HCT116 (cell line): ENCODE data around the gene ITGA1. TPM values are rescaled to one million over a fixed set of nuclear protein-coding genes. Genes with fewer than 3 reads are reported as not detected.

Experiments used
- ATAC-seq: fragments of 200-7000 bp; cut with Tn5 transposase; 2 replicates; pipeline ENCODE4 v1.9.1; 2020; ENCODE audit warnings: mild to moderate bottlenecking, moderate library complexity
- BruUV-seq: library from RNA; stranded (reverse); fragments of 400-500 nt; replicated peaks from 2 replicates; lab custom pipeline; 2021; lab: Mats Ljungman, UMichigan
- CTCF ChIA-PET: fragments of 300-600 bp; sonication (Branson Sonifier 250); formaldehyde crosslinking; loops from one replicate; lab custom pipeline; 2021; ENCODE audit warnings: antibody characterized with exemption; lab: Charles Lee
- POLR2A ChIA-PET: fragments of 300-600, 350-600 bp; sonication (Branson Sonifier 250); formaldehyde crosslinking; loops from one replicate; lab custom pipeline; 2021; ENCODE audit warnings: antibody characterized with exemption; lab: Charles Lee
- RAD21 ChIA-PET, 2 experiments: fragments of 300-600 bp; sonication (Branson Sonifier 250); formaldehyde crosslinking; loops; one replicate each; lab custom pipeline; 2023; ENCODE audit warnings: low total read pairs in 2 of 2; ENCODE audit not compliant: uncharacterized antibody in 2 of 2, unreplicated experiment in 2 of 2, low non-redundant PET in 1 of 2; lab: Charles Lee
- DNase-seq: peaks from one replicate; pipeline ENCODE4 v3.0.0-alpha.2; 2010; ENCODE audit warnings: low read depth, low spot score
- H2AFZ ChIP-seq: fragments of 200-600 bp; shearing (Covaris generic), sonication (generic); 2 replicates; pipeline ENCODE4 v1.6.1; 2017; ENCODE audit warnings: low read depth, mixed run types, mixed read lengths, antibody characterized with exemption, low read length; ENCODE audit not compliant: poor library complexity, severe bottlenecking
- H3K27ac ChIP-seq: 2 replicates; pipeline ENCODE4 v1.5.1; 2012; ENCODE audit warnings: low read depth, low read length
- H3K27me3 ChIP-seq: fragments of 200-600 bp; sonication (generic); 2 replicates; pipeline ENCODE4 v1.6.1; 2016; ENCODE audit warnings: mixed run types, low read length, mixed read lengths; ENCODE audit not compliant: insufficient read depth
- H3K36me3 ChIP-seq, 2 experiments: fragments of 200-500 bp in 1 of 2; fragments of 200-600 bp in 1 of 2; sonication (Bioruptor generic) in 1 of 2; sonication (generic) in 1 of 2; 2 replicates each; pipeline versions ENCODE4 v1.5.1 to v1.6.1; 2014 to 2016; ENCODE audit warnings: low read length in 2 of 2, inconsistent platforms in 1 of 2, mixed read lengths in 1 of 2, mixed run types in 1 of 2; ENCODE audit not compliant: insufficient read depth in 2 of 2, control insufficient read depth in 1 of 2
- H3K4me1 ChIP-seq, 2 experiments: fragments of 200-600 bp in 1 of 2; sonication (generic) in 1 of 2; 2 replicates each; pipeline versions ENCODE4 v1.5.1 to v1.6.1; 2012 to 2017; ENCODE audit warnings: low read length in 2 of 2, inconsistent platforms in 1 of 2, mild to moderate bottlenecking in 1 of 2, mixed read lengths in 1 of 2, mixed run types in 1 of 2, moderate library complexity in 1 of 2; ENCODE audit not compliant: insufficient read depth in 2 of 2, control insufficient read depth in 1 of 2
- H3K4me2 ChIP-seq: fragments of 200-600 bp; sonication (generic); 2 replicates; pipeline ENCODE4 v1.6.1; 2017; ENCODE audit warnings: mixed run types, low read length, mixed read lengths
- H3K4me3 ChIP-seq, 2 experiments: fragments of 200-600 bp in 1 of 2; sonication (generic) in 1 of 2; replicated peaks in 1 of 2; 2 replicates each; pipeline ENCODE4 v1.5.1; 2011 to 2016; ENCODE audit warnings: low read length in 2 of 2, control low read depth in 1 of 2, low read depth in 1 of 2, mild to moderate bottlenecking in 1 of 2, mixed read lengths in 1 of 2, mixed run types in 1 of 2
- H3K79me2 ChIP-seq: fragments of 200-600 bp; sonication (generic); 2 replicates; pipeline ENCODE4 v1.6.1; 2017; ENCODE audit warnings: mild to moderate bottlenecking, mixed run types, low read length, moderate library complexity, mixed read lengths; ENCODE audit not compliant: insufficient read depth
- H3K9ac ChIP-seq: fragments of 200-600 bp; sonication (generic); 2 replicates; pipeline ENCODE4 v1.6.1; 2016; ENCODE audit warnings: low read length, mixed read lengths
- H3K9me2 ChIP-seq: fragments of 200-600 bp; sonication (generic), shearing (Covaris generic); 2 replicates; pipeline ENCODE4 v1.6.1; 2017; ENCODE audit warnings: mixed run types, mild to moderate bottlenecking, moderate library complexity; ENCODE audit not compliant: insufficient read depth
- H3K9me3 ChIP-seq, 2 experiments: fragments of 200-500 bp in 1 of 2; fragments of 200-600 bp in 1 of 2; sonication (Bioruptor generic) in 1 of 2; sonication (generic) in 1 of 2; 2 replicates each; pipeline ENCODE4 v1.6.1; 2014 to 2017; ENCODE audit warnings: low read length in 2 of 2, mixed read lengths in 2 of 2, inconsistent platforms in 1 of 2, low read depth in 1 of 2, mild to moderate bottlenecking in 1 of 2, mixed run types in 1 of 2, moderate library complexity in 1 of 2; ENCODE audit not compliant: control insufficient read depth in 1 of 2, insufficient read depth in 1 of 2
- H4K20me1 ChIP-seq: fragments of 200-600 bp; sonication (generic), shearing (Covaris generic); 2 replicates; pipeline ENCODE4 v1.6.1; 2017; ENCODE audit warnings: mixed run types, mild to moderate bottlenecking, moderate library complexity; ENCODE audit not compliant: insufficient read depth
- CBX3 ChIP-seq: IDR thresholded peaks from 2 replicates; pipeline ENCODE4 v1.6.1; 2012; ENCODE audit warnings: low read depth
- EGR1 ChIP-seq: IDR thresholded peaks from 2 replicates; pipeline ENCODE4 v1.6.1; 2012; ENCODE audit warnings: low read depth
- EZH2 ChIP-seq: fragments of 200-600 bp; sonication (generic); IDR thresholded peaks from 2 replicates; pipeline ENCODE4 v1.6.1; 2017; ENCODE audit warnings: antibody characterized with exemption, mixed run types
- EZH2phosphoT487 ChIP-seq: fragments of 200-600 bp; IDR thresholded peaks from 2 replicates; pipeline ENCODE4 v1.6.1; 2018; ENCODE audit warnings: antibody characterized with exemption, borderline replicate concordance
- JUND ChIP-seq: IDR thresholded peaks from 2 replicates; pipeline ENCODE4 v1.6.1; 2012
- MAX ChIP-seq: IDR thresholded peaks from 2 replicates; pipeline ENCODE4 v1.6.1; 2012
- POLR2AphosphoS5 ChIP-seq: IDR thresholded peaks from 2 replicates; pipeline ENCODE4 v1.6.1; 2011; ENCODE audit warnings: mild to moderate bottlenecking, low read depth, low read length, moderate library complexity
- RAD21 ChIP-seq: IDR thresholded peaks from 2 replicates; pipeline ENCODE4 v1.6.1; 2012; ENCODE audit warnings: low read depth, mild to moderate bottlenecking
- SP1 ChIP-seq: IDR thresholded peaks from 2 replicates; pipeline ENCODE4 v1.6.1; 2012; ENCODE audit warnings: low read depth
- TCF7L2 ChIP-seq: IDR thresholded peaks from 2 replicates; pipeline ENCODE4 v1.7.0; 2011; ENCODE audit warnings: borderline replicate concordance, inconsistent platforms; ENCODE audit not compliant: insufficient read depth, insufficient read length; ENCODE audit errors: extremely low read depth
- ZBTB33 ChIP-seq: IDR thresholded peaks from 2 replicates; pipeline ENCODE4 v1.6.1; 2011; ENCODE audit warnings: mild to moderate bottlenecking, low read length, moderate library complexity; ENCODE audit not compliant: insufficient replicate concordance; ENCODE audit errors: extremely low read depth
- ZNF274 ChIP-seq: fragments of 200-500 bp; sonication (Bioruptor generic); IDR thresholded peaks from 2 replicates; pipeline ENCODE4 v1.6.1; 2014; ENCODE audit warnings: mild to moderate bottlenecking, low read depth, low read length, inconsistent platforms
- intact Hi-C: fragments of 100-400 bp; cut with micrococcal nuclease; formaldehyde crosslinking; loops from 2 replicates; pipeline ENCODE4 v1.10.0; 2022
- total RNA-seq: library from RNA; stranded (reverse); gene quantifications from one replicate; pipeline ENCODE4 v1.2.1, GENCODE V29; 2021; ENCODE audit not compliant: unreplicated experiment

The ITGA1 gene
- total RNA-seq, 1 experiment from 2014 or later: 1.8 TPM

GRCh38 chr5:52788505-52788821, 747 bp downstream of the ITGA1 start:
- H3K9me3 ChIP-seq: no peaks in the 10 kb centered on the region
- DNase-seq (no peak), ATAC-seq (no peak)
- H3K27ac ChIP-seq: peak overlapping the region; percentile 54
- TF ChIP-seq EZH2phosphoT487: no peak
- TF ChIP-seq SP1: no peak
- no peak for TF ChIP-seq EZH2
- TF ChIP-seq TCF7L2: no peak
- TF ChIP-seq ZNF274: no peak
- TF ChIP-seq POLR2AphosphoS5: no peak
- TF ChIP-seq EGR1: no peak
- TF ChIP-seq RAD21: no peak
- TF ChIP-seq JUND: no peak
- TF ChIP-seq CBX3: no peak
- TF ChIP-seq MAX: no peak
- no peak for TF ChIP-seq ZBTB33
- H3K9me2 ChIP-seq: no peaks in the 10 kb centered on the region
- no peaks in the 10 kb centered on the region for H3K36me3 ChIP-seq
- peak overlapping the region; percentile 46 for H3K9ac ChIP-seq
- BruUV-seq: no TSS peak
- peaks cover 15 to 25% of the 10 kb centered on the region in 2 experiments; a peak in 3 of 4 replicates for H3K4me1 ChIP-seq
- H3K79me2 ChIP-seq: no peaks in the 10 kb centered on the region
- peak overlapping the region; percentile 50 to 72 for H3K4me3 ChIP-seq
- POLR2A ChIA-PET: interaction anchor here (1.4 to 1.7 kb wide), 2 partner anchors 11 kb away, joined by 3 to 7 read pairs; no protein-coding TSS in a partner anchor
- intact Hi-C loops: no loop called here
- H2AFZ ChIP-seq: peak overlapping the region; percentile 87
- no peaks in the 10 kb centered on the region for H4K20me1 ChIP-seq
- RAD21 ChIA-PET: no interaction called here
- CTCF ChIA-PET: interaction anchor here (1.0 to 1.5 kb wide), 3 partner anchors 127 to 327 kb away, joined by 3 to 5 read pairs (median 4); no protein-coding TSS in a partner anchor
- no peaks in the 10 kb centered on the region for H3K27me3 ChIP-seq
- peak overlapping the region; percentile 86 for H3K4me2 ChIP-seq
